ENCODE results near the gene ACTG1. TPM values are rescaled to one million over a fixed set of nuclear protein-coding genes. Genes with fewer than 3 reads are reported as not detected.

The ACTG1 gene
- total and polyA plus RNA-seq, 2 of the 13 experiments (the other 11 are each of a cell fraction or from before 2014, with no cell fraction given), result 973 to 1,138 TPM

DNA sequence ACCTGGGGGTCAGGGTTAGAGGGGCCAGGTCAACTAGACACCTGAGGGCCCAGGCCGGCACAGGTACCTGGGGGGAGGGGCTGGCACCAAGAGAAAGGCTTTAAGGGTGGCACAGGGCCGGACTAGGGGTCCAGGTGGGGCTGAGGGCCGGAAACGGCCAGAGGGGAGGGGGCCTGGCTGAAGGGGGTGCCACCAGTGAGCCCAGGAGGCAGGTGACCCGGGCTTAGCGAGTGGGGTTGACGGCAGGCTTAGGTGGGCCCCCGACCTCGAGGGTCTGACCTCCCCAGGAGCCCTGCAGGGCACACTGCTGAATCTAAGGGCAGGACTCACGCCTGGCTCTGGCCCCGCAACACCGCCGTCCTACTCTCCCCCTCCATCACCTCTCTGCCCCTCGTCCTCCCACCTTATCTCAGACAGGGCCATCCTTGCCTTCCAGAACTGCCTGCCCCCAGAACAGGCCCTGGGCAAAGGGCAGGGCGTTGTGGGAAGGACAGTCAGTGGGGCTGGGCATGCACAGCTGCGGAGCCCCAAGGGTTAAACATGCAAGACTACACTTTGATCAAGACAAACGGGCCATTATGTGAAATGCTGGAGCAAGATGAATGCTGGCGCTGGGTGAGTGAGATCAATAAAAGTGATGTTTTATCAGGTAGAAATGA lies 44.4 kb downstream of the ACTG1 start (continued):
- TF ChIP-seq, protein P1, sequence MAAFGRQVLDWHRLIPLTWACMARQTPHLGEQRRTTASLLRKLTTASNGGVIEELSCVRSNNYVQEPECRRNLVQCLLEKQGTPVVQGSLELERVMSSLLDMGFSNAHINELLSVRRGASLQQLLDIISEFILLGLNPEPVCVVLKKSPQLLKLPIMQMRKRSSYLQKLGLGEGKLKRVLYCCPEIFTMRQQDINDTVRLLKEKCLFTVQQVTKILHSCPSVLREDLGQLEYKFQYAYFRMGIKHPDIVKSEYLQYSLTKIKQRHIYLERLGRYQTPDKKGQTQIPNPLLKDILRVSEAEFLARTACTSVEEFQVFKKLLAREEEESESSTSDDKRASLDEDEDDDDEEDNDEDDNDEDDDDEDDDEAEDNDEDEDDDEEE (CRISPR knock-in tag; IDR thresholded peaks at IDR 0.05), result no peak
- no peak for TF ChIP-seq SAFB2 (CRISPR knock-in tag; IDR thresholded peaks at IDR 0.05; ENCODE audit: borderline replicate concordance, low read depth)
- TF ChIP-seq ZNF850 (CRISPR knock-in tag; conservative IDR thresholded peaks at IDR 0.05), result no peak
- TF ChIP-seq PRMT3 (CRISPR knock-in tag; IDR thresholded peaks at IDR 0.05; ENCODE audit: borderline replicate concordance, low read depth), result no peak
- TF ChIP-seq, protein P2, sequence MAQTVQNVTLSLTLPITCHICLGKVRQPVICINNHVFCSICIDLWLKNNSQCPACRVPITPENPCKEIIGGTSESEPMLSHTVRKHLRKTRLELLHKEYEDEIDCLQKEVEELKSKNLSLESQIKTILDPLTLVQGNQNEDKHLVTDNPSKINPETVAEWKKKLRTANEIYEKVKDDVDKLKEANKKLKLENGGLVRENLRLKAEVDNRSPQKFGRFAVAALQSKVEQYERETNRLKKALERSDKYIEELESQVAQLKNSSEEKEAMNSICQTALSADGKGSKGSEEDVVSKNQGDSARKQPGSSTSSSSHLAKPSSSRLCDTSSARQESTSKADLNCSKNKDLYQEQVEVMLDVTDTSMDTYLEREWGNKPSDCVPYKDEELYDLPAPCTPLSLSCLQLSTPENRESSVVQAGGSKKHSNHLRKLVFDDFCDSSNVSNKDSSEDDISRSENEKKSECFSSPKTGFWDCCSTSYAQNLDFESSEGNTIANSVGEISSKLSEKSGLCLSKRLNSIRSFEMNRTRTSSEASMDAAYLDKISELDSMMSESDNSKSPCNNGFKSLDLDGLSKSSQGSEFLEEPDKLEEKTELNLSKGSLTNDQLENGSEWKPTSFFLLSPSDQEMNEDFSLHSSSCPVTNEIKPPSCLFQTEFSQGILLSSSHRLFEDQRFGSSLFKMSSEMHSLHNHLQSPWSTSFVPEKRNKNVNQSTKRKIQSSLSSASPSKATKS (CRISPR knock-in tag; IDR thresholded peaks at IDR 0.05), result no peak
- TF ChIP-seq KLF6 (CRISPR knock-in tag; IDR thresholded peaks at IDR 0.05), result no peak
- no peak for TF ChIP-seq NCOA1 (CRISPR knock-in tag; IDR thresholded peaks at IDR 0.05)
- no peak for TF ChIP-seq PTBP1 (IDR thresholded peaks at IDR 0.05; ENCODE audit: low read depth, low read length, poor library complexity, severe bottlenecking)
- no peak for TF ChIP-seq ZNF224 (CRISPR knock-in tag; IDR thresholded peaks at IDR 0.05)
- TF ChIP-seq ADNP (CRISPR knock-in tag; IDR thresholded peaks at IDR 0.05), result no peak
- TF ChIP-seq ZNF839 (CRISPR knock-in tag; IDR thresholded peaks at IDR 0.05; ENCODE audit: borderline replicate concordance), result no peak
- TF ChIP-seq ZNF460 (CRISPR knock-in tag; IDR thresholded peaks at IDR 0.05; ENCODE audit: borderline replicate concordance), result no peak
- no peak for TF ChIP-seq ATF1 (CRISPR knock-in tag; IDR thresholded peaks at IDR 0.05)
- no peak for TF ChIP-seq ETV6 (CRISPR knock-in tag; conservative IDR thresholded peaks at IDR 0.05)
- 0 out of 2 replicates have a peak, but pooled peaks have one; percentile 15 for TF ChIP-seq MED1 (CRISPR knock-in tag; IDR thresholded peaks at IDR 0.05)
- TF ChIP-seq, protein P3, sequence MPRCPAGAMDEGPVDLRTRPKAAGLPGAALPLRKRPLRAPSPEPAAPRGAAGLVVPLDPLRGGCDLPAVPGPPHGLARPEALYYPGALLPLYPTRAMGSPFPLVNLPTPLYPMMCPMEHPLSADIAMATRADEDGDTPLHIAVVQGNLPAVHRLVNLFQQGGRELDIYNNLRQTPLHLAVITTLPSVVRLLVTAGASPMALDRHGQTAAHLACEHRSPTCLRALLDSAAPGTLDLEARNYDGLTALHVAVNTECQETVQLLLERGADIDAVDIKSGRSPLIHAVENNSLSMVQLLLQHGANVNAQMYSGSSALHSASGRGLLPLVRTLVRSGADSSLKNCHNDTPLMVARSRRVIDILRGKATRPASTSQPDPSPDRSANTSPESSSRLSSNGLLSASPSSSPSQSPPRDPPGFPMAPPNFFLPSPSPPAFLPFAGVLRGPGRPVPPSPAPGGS (CRISPR knock-in tag; IDR thresholded peaks at IDR 0.05), result no peak
- TF ChIP-seq ZFX (CRISPR knock-in tag; IDR thresholded peaks at IDR 0.05; ENCODE audit: low read depth), result peak; percentile 31; the same call in 1 of the 2 replicates
- TF ChIP-seq KMT2A (CRISPR knock-in tag; IDR thresholded peaks at IDR 0.05), result no peak
- no peak for TF ChIP-seq ZNF670 (CRISPR knock-in tag; IDR thresholded peaks at IDR 0.05; ENCODE audit: borderline replicate concordance)
- TF ChIP-seq, protein P4, sequence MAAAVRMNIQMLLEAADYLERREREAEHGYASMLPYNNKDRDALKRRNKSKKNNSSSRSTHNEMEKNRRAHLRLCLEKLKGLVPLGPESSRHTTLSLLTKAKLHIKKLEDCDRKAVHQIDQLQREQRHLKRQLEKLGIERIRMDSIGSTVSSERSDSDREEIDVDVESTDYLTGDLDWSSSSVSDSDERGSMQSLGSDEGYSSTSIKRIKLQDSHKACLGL (CRISPR knock-in tag; IDR thresholded peaks at IDR 0.05), result no peak
- TF ChIP-seq ZNF546 (CRISPR knock-in tag; conservative IDR thresholded peaks at IDR 0.05), result no peak
- TF ChIP-seq ZNF143 (CRISPR knock-in tag; IDR thresholded peaks at IDR 0.05), result 0 out of 2 replicates have a peak, but pooled peaks have one; percentile 24
- TF ChIP-seq, protein P5, sequence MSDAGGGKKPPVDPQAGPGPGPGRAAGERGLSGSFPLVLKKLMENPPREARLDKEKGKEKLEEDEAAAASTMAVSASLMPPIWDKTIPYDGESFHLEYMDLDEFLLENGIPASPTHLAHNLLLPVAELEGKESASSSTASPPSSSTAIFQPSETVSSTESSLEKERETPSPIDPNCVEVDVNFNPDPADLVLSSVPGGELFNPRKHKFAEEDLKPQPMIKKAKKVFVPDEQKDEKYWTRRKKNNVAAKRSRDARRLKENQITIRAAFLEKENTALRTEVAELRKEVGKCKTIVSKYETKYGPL (CRISPR knock-in tag; IDR thresholded peaks at IDR 0.05), result no peak
- TF ChIP-seq SIX4 (CRISPR knock-in tag; IDR thresholded peaks at IDR 0.05), result no peak
- no peak for TF ChIP-seq POLR2A (IDR thresholded peaks at IDR 0.05; ENCODE audit: insufficient read depth in 1 of 2, low read depth in 2 of 2, low read length in 2 of 2)
- TF ChIP-seq TSC22D2 (CRISPR knock-in tag; IDR thresholded peaks at IDR 0.05; ENCODE audit: borderline replicate concordance), result no peak
- TF ChIP-seq ZC3H4 (CRISPR knock-in tag; IDR thresholded peaks at IDR 0.05; ENCODE audit: borderline replicate concordance), result no peak
